ENCODE results near the gene HECTD4. TPM values are rescaled to one million over a fixed set of nuclear protein-coding genes. Genes with fewer than 3 reads are reported as not detected.

Gene HECTD4
- total RNA-seq, 1 experiment from 2014 or later: 30.0 TPM

DNA sequence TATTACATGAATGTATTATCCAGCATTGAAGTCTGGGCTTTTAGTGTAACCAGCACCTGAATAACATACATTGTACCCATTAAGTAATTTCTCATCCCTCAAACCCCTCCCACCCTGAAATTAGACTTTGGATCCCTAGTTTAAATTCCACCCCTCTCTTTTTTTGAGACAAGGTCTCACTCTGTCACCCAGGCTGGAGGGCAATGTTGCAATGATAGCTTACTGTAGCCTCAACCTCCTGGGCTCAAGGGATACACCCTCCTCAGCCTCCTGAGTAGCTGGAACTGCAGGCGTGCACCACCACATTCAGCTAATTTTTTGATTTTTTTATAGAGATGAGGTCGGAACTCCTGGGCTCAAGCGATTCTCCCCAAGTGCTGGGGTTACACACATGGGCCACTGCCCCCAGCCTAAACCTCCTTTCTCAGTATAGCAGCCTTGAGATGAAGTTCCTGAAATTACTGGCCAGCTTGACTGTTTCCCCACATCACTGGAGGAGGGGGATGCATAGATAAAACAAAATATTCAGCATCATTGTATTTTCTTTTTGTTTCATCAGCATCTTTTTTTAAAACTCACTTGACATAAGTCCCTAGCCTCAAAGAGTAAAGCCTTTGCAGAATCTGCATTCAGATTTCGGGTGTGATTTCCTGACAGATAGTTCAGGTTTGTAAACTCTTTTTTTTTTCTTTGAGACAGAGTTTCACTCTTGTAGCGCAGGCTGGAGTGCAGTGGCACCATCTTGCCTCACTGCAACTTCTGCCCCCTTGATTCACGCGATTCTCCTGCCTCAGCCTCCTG, 43.6 kb upstream of the HECTD4 start:
- Histone ChIP-seq H4K5ac (ENCODE audit: insufficient read length, low read depth, low read length) (no peak overlapping the region), H2BK5ac (ENCODE audit: insufficient read length, low read length) (no peak overlapping the region), H2BK12ac (ENCODE audit: insufficient read length, low read depth, low read length) (no peak overlapping the region), H3K27me3 (ENCODE audit: insufficient read depth, low read length) (no peaks in the 10 kb centered on the region), H3T11ph (ENCODE audit: low read length) (no peak overlapping the region), H3K56ac (ENCODE audit: insufficient read length, low read depth, low read length) (no peak overlapping the region), H3K79me2 (ENCODE audit: insufficient read depth, low read length) (peaks cover 31% of the 10 kb centered on the region), H3K14ac (ENCODE audit: insufficient read depth, low read length) (no peak overlapping the region), H4K8ac (replicated peaks; ENCODE audit: insufficient read length, low read depth, low read length) (no peak overlapping the region), H4K91ac (ENCODE audit: insufficient read length, low read depth, low read length) (no peak overlapping the region), H3K23me2 (ENCODE audit: insufficient read length, low read depth, low read length, poor library complexity, severe bottlenecking) (no peaks in the 10 kb centered on the region), H2BK20ac (ENCODE audit: low read depth, low read length, poor library complexity, severe bottlenecking) (no peak overlapping the region), H2BK120ac (ENCODE audit: low read depth, low read length, poor library complexity, severe bottlenecking) (no peak overlapping the region), H2AFZ (ENCODE audit: low read length) (no peak overlapping the region), H2AK5ac (ENCODE audit: insufficient read length, low read length) (no peak overlapping the region), H3K9me3 (ENCODE audit: control insufficient read depth, low read depth, low read length) (no peaks in the 10 kb centered on the region), H2BK15ac (ENCODE audit: low read depth, low read length) (no peak overlapping the region), H3K18ac (ENCODE audit: insufficient read length, low read depth, low read length) (no peak overlapping the region), H4K20me1 (ENCODE audit: control insufficient read depth, insufficient read depth, insufficient read length) (peaks cover 2% of the 10 kb centered on the region), H3K4me1 (ENCODE audit: insufficient read depth, low read length) (no peaks in the 10 kb centered on the region), H3K4ac (ENCODE audit: low read depth, low read length) (no peak overlapping the region), H3K4me2 (ENCODE audit: insufficient read depth, insufficient read length, low read length) (no peak overlapping the region), H3K23ac (ENCODE audit: insufficient read length, low read depth, low read length) (no peak overlapping the region), H3K79me1 (ENCODE audit: insufficient read depth, low read depth, low read length, poor library complexity, severe bottlenecking) (peaks cover 14% of the 10 kb centered on the region), H3K9ac (ENCODE audit: extremely low read depth, insufficient read length, low read length) (no peak overlapping the region), H3K27ac (ENCODE audit: insufficient read length, low read depth, low read length) (no peak overlapping the region)
- TF ChIP-seq, protein P1, sequence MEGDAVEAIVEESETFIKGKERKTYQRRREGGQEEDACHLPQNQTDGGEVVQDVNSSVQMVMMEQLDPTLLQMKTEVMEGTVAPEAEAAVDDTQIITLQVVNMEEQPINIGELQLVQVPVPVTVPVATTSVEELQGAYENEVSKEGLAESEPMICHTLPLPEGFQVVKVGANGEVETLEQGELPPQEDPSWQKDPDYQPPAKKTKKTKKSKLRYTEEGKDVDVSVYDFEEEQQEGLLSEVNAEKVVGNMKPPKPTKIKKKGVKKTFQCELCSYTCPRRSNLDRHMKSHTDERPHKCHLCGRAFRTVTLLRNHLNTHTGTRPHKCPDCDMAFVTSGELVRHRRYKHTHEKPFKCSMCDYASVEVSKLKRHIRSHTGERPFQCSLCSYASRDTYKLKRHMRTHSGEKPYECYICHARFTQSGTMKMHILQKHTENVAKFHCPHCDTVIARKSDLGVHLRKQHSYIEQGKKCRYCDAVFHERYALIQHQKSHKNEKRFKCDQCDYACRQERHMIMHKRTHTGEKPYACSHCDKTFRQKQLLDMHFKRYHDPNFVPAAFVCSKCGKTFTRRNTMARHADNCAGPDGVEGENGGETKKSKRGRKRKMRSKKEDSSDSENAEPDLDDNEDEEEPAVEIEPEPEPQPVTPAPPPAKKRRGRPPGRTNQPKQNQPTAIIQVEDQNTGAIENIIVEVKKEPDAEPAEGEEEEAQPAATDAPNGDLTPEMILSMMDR (conservative IDR thresholded peaks at IDR 0.05): no peak
- no CpG with 5 or more reads among the region's 7 CpGs for WGBS (ENCODE audit: extremely low coverage, insufficient read length, low lambda C conversion rate)
- no peak for DNase-seq
- Mint-ChIP-seq H3K36me3 (ENCODE audit: insufficient read depth in 1 of 3, low read depth in 3 of 3) (peaks cover 3 to 7% (median 6%) of the 10 kb centered on the region in 3 experiments; a peak in 4 of 7 replicates), H3K9me3 (no peaks in the 10 kb centered on the region), H3K27ac (0 out of 7 replicates have a peak overlapping the region, but pooled peaks of 1 of the 3 experiments have one; percentile 28), H3K4me3 (no peak overlapping the region), H3K27me3 (ENCODE audit: low read depth) (no peaks in the 10 kb centered on the region), H3K4me1 (peaks cover 1 to 2% of the 10 kb centered on the region in 2 experiments; a peak in 2 of 4 replicates)

Data from H9 (cell line).